Measurements from ENCODE around the gene KRT26.
A peak's percentile ranks its signal among the peaks of the same experiment; 100 is the strongest.
"Not testable (repeated sequence)": the region's sequence is repeated elsewhere in the genome, so short reads cannot be mapped to it uniquely, and the experiment has no call there.

KRT26 gene, protein sequence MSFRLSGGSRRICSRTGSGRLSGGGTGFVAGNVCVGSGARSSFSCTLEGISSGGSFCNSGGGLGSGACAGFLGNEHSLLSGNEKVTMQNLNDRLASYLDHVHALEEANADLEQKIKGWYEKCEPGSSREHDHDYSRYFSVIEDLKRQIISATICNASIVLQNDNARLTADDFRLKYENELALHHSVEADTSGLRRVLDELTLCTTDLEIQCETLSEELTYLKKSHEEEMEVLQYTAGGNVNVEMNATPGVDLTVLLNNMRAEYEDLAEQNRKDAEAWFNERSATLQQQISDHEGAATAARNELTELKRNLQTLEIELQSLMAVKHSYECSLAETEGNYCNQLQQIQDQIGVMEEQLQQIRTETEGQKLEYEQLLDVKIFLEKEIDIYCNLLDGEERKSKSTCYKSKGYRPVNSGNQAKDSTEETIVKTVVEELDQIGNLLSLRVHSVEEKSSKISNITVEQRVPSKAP

DNA sequence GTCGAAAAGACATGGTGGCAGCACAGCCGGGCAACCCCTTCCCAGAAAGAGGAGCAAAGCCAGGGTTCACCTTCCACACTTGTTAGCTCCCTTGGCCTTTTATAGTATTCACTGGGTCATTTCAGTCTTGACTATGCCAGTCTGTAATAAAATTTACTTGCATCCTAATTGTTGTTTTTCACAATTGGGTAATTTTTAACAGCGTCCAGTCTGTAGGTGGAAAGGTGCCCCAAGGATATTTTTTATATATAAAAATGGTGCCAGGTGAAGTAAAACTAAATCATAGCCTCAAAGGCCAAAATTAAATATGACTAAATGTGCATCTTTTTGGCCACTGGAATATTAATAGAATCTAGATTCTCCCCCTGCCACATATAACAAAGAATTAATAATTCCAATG is at the start of gene KRT26:
TSS of gene KRT26 (minus strand) at position 101 of the 400 bp plus-strand sequence. CDS start at position 13, 88 bp downstream.
- no peak for DNase-seq

DNA sequence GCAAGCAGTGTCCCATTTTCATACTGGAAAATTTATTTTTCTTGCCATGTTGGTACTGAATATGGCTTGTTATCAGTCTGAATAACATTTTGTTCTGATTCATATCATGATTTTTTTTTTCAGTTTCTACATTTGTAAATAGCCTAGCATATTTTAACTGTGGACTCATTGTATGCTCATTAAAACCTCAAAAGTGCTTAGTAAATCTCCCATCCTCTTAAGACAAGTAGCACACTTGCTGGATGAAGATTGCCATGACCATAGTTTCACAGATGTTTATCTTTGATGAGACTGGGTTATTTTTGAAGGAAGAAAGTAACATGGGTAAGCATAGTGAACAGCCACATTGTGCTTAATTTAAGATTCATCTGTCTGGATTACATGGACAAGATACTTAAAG is 49.5 kb upstream of the KRT26 start:
- DNase-seq, result no peak

DNA sequence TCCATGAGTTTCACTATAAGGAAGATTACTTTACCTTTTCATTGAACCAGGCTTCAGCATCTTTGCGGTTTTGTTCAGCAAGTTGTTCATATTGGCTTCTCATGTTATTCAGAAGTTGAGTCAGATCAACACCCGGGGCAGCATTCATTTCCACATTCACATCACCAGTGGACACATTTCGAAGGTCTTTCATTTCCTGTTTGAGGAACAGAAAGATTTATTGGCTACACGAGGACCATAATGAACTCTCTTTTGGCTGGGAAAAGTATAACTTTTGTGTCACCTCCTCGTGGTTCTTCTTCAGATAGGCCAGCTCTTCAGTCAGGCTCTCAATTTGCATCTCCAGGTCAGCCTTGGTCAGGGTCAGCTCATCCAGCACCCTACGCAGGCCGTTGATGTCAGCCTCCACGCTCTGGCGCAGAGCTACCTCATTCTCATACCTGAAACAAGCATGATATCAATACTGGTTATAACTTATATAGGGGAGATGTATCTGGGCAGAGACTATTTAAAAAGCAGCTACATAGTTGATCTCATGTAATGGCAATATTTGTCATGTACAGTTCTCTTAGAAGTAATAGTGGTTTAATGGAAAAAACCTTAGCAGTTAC is 48.3 kb upstream of the KRT26 start:
- DNase-seq, result no peak

DNA sequence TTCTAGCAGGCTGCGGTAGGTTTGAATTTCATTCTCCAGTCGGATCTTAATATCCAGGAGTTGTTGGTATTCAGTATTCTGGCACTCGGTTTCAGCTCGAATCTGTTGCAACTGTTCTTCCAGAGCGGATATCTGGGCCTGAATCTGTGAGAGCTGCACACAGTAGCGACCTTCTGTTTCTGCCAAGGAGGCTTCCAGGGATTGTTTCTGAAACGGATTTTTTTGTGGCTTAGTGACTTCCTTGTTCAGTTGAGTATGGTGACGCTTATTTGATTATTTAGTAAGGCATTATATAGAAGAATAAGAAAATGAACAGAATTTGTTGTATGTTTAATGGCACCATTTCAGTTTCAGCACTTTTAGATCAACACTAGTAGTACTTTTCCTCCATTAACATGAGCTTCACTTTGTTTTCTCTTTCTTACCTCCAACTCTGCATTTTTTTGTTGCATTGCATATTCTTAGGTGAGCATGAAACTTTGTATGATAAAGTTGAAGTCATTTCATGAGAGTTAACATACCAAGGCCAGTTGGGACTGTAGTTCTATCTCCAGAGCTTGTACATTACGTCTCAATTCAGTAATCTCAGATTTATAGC is 47.6 kb upstream of the KRT26 start:
- no peak for DNase-seq

DNA sequence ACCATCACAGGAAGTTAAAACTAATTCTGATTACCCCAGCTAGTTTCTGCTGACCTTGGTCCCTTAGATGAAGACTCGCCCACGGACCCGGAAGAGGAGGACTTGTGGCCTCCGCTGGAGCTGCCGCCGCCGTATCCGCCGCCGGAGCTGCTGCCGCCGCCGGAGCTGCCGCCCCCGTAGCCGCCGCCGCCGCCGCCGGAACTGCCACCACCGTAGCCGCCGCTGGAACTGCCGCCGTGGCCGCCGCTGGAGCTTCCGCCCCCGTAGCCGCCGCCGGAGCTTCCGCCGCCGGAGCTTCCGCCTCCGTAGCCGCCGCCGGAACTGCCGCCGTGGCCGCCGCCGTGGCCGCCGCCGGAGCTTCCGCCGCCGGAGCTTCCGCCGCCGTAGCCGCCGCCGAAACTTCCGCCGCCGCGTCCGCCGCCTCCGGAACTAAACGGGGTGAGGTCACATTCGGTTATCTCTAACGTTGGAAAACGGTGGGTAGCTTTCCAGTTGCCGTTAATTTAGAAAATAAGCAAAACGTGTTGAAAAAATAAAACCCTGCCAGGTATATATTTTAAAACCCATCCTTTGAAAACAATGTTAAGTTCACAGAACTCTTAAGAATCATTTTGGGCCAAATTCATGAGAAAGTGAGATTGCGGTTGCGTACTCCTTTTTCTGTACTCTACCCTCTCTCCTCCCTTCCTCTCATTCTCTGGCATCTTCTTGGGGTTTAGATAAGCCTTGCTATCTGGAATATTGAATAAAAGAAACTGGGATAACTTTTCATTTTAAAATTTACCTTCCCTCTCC is 46.9 kb upstream of the KRT26 start:
- peak; percentile 51 to 59 for DNase-seq

DNA sequence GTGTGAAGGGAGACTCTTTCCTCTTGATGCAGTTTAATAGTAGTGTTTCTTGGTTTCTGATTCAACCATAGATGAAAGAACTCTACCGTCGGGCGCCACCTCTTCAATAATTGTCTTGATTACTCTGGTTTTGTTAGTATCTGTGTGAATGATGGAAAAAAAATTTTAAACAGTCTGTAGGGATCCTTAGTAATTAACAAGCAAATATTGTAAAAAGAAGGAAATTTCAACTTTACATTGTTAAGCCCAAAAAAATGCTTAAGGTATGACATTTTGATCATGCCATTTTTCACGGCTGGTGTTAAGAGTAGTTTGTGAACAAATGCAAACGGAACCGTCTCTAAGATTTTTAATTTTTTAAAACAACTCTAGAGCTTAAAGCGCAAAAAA is 46.3 kb upstream of the KRT26 start:
- DNase-seq, result no peak

DNA sequence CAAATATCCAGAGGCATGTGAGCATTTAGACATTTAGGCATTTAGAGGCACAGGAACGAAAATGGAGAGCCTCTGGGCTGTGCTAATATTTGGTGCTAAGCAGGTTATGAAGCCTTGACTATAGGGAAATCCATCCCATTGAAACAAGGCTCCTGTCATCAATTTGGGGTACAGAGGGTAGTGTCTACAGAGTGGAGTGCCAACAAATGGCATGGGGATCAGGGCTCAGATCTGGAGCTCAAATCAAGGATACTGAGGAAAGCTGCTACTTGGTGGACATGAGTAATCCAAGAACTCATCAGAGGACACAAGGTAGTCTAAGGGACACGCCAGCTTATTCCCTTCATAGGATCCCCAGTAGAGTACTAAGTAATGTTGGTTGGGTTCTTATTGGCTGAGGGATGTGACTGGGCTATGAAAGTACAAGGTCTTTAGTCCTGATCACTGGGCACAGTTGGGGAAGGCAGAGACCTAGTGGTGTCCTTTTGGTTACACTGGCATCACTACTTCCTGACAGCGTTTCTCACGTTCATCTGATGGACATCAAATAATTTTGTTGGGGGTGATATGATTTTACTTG is 45.2 kb upstream of the KRT26 start:
- DNase-seq, result no peak

DNA sequence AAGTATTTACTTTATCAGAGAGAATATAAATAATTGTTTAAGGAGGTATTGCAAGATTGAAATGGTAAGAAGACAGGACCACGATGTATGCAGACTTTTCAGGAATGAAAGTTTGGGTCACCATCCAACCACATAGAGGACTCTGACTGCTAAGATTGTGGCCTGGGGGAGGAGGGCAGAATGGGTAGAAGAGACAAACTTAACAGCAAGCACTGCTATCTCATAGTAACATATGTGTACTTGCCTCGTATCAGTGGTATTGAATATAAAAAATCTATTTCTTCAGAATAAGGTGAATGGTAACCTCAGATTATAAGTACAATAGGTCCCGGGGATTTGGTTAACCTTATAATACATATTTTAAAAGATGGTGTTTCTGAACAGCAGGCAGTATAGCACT is 44.6 kb upstream of the KRT26 start:
- no peak for DNase-seq

DNA sequence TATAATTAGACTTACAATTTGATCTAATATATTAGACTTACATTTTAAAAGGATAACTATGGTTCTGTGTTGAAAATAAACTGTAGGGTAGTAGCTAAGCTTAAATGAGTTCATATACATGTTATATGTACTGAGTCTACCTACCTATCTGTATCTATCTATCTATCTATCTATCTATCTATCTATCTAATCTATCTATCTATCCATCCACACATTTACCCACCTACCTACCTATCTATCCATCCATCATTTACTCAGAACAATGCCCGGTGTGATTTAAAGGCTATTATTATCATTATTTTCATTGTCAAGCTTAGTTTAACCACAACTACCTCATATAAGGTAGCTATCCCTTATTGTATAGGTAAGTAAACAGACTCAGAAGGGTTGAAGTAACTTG is 43.4 kb upstream of the KRT26 start:
- no peak for DNase-seq

DNA sequence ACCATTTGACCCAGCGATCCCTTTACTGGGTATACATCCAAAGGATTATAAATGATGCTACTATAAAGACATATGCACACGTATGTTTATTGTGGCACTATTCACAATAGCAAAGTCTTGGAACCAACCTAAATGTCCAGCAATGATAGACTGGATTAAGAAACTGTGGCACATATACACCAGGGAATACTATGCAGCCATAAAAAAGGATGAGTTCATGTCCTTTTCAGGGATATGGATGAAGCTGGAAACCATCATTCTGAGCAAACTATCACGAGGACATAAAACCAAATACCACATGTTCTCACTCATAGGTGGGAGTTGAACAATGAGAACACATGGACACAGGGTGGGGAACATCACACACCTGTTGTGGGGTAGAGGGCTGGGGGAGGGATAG is 42.7 kb upstream of the KRT26 start:
- not testable (repeated sequence) for DNase-seq

DNA sequence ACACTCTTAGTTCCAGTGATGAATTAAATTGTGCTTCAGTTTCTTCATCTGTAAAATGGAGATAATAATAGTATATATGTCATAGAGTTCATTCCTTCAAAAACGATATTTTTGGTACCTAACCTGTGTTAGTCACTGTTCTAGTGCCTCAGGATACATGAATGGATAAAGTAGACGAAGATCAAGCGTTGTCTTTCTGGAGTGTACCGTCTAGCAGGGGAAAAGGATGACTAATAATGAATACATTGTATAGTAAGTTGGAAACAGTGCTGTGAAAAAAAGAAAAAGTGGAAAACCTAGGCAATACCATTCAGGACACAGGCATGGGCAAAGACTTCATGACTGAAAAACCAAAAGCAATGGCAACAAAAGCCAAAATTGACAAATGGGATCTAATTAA is 41.8 kb upstream of the KRT26 start:
- DNase-seq, result no peak

DNA sequence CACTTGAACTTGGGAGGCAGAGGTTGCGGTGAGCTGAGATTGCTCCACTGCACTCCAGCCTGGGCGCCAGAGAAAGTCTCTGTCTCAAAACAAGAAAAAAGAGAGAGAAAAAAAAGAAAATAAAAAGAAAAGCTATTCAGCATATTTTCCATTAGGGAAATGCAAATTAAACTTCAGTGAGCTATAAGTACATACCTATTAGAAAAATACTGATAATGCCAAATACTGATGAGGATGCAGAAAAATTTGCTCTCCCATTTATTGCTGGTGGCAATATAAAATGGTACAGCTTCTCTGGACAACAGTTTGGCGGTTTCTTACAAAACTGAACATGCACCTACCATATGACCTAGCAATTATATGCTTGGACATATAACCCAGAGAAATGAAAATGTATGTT is 40.6 kb upstream of the KRT26 start:
- no peak for DNase-seq

DNA sequence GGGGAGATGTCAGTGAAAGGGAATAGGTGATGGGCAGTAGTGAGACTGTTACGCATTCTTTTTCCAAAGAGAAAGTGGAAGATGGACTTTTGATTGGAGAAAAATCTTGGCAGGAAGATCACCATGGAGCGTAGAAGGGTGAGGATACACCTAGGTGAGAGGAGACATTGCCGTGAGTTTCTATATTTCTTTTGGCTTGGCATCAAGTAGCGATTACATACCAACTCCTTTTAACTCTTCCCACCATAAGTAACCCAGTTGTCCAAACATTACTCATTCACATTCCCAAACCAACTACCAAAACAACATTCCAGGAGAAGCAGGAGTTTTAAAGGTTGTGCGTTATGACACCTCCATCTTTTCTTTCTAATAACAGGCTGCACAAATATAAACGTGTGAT is 38.5 kb upstream of the KRT26 start:
- no peak for DNase-seq

DNA sequence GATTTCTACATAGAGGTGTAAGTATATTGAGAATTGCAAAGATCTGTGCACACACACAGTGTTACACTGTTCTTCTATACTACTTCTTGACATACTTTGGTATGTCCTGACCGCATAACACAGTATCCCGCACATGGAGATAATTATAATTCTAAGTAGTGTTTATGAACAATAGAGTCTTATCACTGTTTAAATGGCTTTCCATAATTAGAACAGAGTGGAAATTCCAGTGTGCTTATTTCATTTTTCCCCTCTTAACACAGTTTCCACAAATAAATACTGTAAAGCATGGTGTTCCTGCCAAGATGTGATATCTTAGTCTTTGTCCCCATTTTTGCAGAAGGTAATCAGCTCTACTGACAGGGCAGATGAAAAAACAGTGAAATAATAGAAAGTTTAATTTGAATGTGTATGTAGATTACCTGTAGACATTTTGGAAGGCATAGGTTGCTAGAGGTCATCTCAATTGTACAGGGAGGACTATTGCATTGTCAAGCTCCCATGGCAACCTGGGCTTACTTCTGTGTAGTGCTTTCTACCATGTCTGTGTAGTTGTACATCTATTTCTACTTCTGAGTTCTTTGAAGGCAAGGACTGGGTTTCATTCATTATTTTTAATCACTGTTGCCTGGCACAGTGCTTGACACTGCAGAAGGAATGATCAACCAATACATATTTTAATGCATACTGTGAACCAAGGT is 37.9 kb upstream of the KRT26 start:
- DNase-seq, result no peak

DNA sequence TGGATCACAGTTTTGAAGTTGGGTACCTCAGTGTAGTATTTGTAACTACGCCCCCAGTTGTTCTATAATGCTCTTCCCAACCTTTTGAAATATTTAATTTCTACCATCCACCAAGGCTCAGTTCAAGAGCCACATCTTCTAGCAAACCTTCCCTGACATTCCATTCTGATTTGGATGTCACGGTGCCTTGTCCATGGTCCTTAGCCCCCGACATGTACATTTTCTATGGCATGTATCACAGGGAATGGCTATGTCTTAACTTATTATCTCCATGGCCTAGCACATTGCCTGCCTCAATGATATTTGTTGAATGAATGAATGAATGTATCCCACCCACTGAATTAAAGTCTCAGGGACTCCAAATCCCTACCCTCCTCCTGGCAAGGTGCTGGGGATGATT is 34.1 kb upstream of the KRT26 start:
- DNase-seq, result no peak

DNA sequence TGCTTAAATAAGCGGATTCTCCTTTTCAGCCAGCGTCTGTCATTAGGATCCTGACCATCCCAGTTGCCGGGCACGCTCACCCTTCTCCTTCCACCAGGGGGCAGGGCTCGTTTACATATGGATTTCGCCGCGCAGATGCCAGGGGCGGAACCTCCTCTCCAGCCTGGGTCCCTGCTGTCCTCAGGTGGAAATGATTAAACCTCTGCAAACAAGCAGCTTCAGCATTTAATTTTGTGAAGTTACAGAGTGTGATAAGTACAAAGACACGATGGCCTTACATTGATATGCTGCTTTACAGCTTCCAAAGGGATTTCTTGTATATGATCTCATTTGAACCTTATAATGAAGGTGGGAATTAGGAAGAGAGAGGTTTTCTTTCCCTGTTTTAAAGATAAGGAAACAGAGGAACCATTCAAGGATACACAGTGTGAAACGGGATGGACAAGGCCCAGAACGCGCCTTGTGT is 31.6 kb upstream of the KRT26 start:
- peak; percentile 66 to 79 for DNase-seq

DNA sequence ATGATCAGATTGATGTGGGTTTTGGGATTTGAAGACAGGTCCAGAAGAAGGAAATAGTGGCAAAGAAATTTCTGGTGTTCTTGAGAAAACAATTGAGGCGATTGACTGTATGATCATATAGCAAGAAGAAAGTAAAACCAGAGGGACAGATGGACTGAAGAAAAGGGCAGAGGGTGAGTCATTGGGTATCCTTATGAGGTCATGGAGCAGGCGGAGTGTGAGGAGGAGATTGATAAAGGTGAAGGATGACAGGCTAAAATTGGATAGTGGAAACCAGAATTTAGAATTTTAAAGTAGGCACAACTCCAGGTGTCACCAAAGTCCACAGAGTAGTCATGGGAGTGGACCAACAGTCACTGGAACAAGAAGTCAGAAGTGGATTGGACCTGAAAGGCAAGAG is 29.2 kb upstream of the KRT26 start:
- DNase-seq, result no peak

DNA sequence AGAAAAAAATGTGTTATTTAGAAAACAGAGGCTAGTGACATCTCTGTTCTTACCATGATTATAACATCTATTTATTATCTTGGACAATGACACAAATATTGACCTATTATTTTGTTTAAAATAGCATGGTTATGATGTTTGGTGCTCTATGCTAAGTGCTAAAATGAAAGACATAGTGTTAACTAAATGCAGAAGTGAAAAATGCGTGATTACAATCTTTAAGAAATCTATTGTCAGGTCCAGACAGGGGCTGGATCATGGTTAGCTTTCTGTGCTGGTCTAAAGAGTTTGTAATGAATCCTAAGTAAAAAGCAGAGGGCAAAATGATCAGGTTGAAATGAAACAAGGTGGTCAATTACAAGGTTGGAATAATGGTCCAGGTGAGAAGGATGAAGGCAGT is 28.4 kb upstream of the KRT26 start:
- no peak for DNase-seq

DNA sequence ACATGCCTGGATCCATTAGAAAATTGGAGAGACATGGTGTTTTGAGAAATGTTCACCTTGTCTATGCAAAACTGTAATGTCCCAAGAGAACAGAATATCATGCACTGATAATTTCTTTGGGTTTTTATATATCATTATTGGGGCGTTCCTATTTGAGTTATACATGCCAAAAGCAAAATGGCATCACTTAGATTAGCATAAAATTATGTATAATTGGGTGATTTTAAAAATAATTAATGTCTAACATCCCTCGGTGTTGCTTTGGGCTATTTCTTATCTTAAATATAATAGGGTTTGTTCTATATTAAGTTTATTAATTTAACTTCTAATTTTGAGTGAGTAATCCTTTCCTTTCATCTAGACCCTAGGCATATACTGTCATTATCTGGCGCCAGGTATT is 27.9 kb upstream of the KRT26 start, which contains the start of gene KRT28:
TSS of gene KRT28 (minus strand) at position 101 of the 400 bp plus-strand sequence. CDS start at position 35, 66 bp downstream.
- no peak for DNase-seq

DNA sequence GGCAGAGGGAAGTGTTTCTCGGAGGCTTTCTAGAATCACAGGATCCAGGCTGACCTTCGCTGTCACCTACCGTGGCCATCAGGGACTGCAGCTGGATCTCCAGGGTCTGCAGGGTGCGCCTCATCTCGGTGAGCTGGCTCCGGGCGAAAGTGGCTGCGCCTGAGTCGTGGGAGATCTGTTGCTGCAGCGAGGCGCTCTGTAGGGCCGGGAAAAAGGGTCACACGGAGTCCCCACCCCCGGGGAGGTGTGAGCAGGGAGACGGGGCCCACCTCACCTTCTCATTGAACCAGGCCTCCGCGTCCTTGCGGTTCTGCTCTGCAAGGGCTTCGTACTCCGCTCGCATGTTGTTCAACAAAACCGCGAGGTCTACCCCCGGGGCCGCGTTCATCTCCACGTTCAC is 24.8 kb upstream of the KRT26 start:
- DNase-seq, result no peak

DNA sequence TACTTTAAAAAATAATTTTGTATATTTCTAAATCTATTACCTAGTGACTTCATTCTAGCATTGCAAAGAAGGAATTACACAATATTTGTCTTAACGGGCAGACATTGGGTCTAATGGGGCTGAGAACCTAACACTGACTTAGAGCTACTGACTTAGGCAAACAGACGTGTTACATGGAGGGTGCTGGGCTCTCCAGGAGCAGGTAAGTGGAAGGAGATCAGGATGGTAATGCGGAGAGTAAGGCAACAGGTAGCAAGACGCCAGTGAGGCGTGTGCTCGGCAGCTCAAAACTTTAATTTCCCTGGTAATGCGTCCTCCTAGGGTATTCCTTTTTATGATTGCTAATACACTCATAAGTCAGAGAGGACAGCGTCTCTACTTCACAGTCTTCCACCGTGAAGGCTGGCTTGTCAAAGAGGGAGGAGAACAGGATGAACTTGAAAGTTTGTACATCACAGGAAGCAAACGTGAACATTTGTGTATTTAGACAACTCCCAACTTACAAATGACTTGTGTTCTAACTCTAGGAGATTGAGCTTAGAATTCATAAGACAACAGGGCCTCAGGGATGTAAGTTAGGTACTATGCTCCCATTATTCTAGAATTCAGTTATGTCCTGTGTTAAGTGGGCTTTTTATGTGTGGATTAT is 23.1 kb upstream of the KRT26 start:
- no peak for DNase-seq

DNA sequence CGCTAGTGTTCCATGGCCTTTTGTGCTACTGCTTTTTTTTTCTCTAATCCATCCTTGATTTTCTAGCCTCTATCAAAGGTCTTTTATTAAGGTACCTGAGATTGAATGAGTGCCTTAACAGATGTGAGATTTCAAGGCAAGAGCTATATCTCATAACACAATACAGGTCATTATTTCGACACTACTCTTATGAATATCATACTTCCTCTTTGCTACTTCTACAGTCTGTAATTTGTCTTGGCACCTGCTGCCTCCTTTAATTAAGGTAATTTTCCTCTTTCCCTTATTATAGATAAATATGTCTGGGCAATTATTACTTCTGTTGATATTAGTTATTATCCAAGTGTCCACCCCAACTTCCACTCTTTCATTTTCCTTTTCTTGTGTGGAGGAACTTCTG is 22.5 kb upstream of the KRT26 start:
- no peak for DNase-seq
